H7 (cell line): ENCODE data around the gene PIGP. TPM values are rescaled to one million over a fixed set of nuclear protein-coding genes. Genes with fewer than 3 reads are reported as not detected.

ENCODE experiments used
- DNase-seq: peaks from one replicate; pipeline ENCODE4 v3.0.0; 2012
- H3K27me3 ChIP-seq: 2 replicates; pipeline ENCODE4 v1.6.0; 2011; ENCODE audit warnings: mild to moderate bottlenecking, low read length; ENCODE audit not compliant: control insufficient read depth, insufficient read depth
- H3K36me3 ChIP-seq: replicated peaks from 2 replicates; pipeline ENCODE4 v1.5.1; 2011; ENCODE audit warnings: low read length; ENCODE audit not compliant: control insufficient read depth, insufficient read depth
- H3K4me3 ChIP-seq: 2 replicates; pipeline ENCODE4 v1.5.1; 2011; ENCODE audit warnings: low read depth, mild to moderate bottlenecking, control low read depth, low read length, moderate library complexity; ENCODE audit not compliant: insufficient read depth
- total RNA-seq: library from RNA; depleted of rRNA; stranded (reverse); fragments of >200 nt; shearing (Covaris generic); gene quantifications from 2 replicates; pipeline ENCODE4 v1.2.3, GENCODE V29; 2014

Gene PIGP
- total RNA-seq, 1 experiment from 2014 or later = 7.9 TPM

DNA sequence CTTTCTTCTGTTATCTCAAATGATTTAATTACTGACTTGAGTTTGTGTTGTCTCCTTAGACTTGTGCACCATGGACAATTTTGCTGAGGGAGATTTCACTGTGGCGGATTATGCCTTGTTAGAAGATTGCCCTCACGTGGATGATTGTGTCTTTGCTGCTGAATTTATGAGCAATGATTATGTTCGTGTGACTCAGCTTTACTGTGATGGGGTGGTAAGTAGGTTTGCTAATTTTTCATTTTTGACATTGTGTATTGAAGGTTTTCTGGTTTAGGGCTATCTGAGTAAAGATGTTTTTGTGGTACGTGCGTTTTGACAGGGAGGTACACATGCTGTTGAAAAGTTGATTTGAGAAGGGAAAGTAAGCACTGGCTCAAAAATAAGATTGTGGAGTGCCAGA is 14.3 kb upstream of the PIGP start:
- Histone ChIP-seq H3K27me3 (no peaks in the 10 kb centered on the region), H3K36me3 (no peaks in the 10 kb centered on the region), H3K4me3 (no peak overlapping the region)
- DNase-seq = no peak

DNA sequence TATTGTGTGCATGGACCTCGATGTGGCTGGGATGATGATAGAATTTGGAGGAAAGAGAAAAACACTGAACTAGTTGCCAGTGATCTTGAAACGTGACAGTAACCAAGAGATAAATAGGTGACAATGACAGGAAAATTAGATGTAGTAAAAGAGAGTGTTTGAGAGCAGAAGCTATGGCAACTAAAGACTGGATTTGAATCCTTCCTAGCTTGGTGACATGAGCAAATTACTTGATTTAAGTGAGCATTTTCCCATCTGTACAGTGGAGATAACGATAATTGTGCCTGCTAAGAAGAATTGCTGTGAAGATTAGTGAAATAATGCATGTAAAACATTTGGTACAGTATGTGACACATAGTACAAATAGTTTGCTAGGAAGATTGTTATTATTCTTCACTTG is 12.9 kb upstream of the PIGP start:
- H3K4me3 ChIP-seq = no peak overlapping the region
- no peaks in the 10 kb centered on the region for H3K27me3 ChIP-seq
- DNase-seq = no peak
- H3K36me3 ChIP-seq = no peaks in the 10 kb centered on the region

- Histone ChIP-seq H3K36me3 (no peaks in the 10 kb centered on the region), H3K27me3 (no peaks in the 10 kb centered on the region), H3K4me3 (no peak overlapping the region)
These were observed 10.1 kb upstream of the PIGP start for GRCh38 chr21:37082856-37083528.

GRCh38 chr21:37082375-37082774 is 9.5 kb upstream of the PIGP start:
- no peak overlapping the region for H3K4me3 ChIP-seq
- DNase-seq = no peak
- H3K27me3 ChIP-seq = no peaks in the 10 kb centered on the region
- H3K36me3 ChIP-seq = no peaks in the 10 kb centered on the region

More at GRCh38 chr21:37082856-37083528, 10.1 kb upstream of the PIGP start:
- DNase-seq = no peak

DNA sequence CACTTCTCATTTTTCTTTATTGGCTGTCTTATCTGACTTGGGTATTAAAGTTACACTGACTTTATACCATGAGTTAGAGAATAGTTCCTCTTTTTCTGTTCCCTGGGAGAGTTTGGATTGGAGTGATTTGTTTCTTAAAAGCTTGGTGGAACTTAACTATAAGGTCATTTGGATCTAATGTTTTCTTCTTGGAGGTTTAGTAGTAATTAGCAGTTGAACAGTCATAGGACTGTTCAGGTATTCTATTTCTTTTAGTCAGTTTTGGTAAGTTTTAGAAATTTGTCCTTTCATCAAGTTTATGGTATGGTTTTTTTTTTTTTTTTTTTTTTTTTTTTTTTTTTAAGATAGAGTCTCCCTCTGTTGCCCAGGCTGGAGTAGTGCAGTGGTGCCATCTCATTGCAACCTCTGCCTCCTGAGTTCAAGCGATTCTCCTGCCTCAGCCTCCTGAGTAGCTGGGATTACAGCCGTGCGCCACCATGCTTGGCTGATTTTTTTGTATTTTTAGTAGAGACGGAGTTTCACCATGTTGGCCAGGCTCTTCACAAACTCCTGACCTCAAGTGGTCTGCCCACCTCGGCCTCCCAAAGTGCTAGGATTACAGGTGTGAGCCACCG is 6.4 kb upstream of the PIGP start:
- Histone ChIP-seq H3K4me3 (no peak overlapping the region), H3K36me3 (no peaks in the 10 kb centered on the region), H3K27me3 (peaks cover 12% of the 10 kb centered on the region)
- DNase-seq = no peak

GRCh38 chr21:37077403-37077802 is 4.5 kb upstream of the PIGP start:
- Histone ChIP-seq H3K4me3 (no peak overlapping the region), H3K27me3 (peaks cover 23% of the 10 kb centered on the region), H3K36me3 (no peaks in the 10 kb centered on the region)
- no peak for DNase-seq

DNA sequence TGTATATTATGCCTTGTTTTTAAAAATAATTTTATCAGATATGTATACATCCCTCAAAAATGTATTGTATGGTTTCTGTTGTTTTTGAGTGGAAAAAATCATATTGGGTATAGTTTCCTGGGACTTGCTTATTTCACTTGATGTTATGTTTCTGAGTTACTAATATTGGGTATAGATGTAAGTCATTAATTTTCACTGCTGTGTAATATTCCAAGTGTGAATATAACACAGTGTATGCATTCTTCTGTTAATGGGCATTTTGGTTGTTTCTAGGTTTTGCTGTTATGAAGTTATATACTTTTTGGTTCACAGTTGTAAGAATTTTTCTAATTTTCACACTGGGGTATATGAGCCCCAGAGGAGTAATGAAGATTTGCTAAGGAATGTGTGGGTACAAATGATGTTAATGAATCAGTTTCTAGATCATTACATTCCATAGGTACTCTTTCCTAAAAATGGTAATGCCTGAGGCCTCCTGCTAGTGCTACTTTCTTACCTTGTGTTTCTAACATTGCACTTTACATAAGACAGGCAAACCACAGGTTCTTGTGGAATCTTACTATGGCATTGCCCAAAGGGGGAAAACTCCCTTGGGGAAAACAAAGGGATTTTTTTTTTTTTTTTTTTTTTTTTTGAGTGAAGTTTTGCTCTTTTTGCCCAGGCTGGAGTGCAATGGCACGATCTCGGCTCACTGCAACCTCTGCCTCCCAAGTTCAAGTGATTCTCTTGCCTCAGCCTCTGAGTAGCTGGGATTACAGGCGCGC is 3.4 kb upstream of the PIGP start:
- Histone ChIP-seq H3K36me3 (no peaks in the 10 kb centered on the region), H3K27me3 (peaks cover 28% of the 10 kb centered on the region), H3K4me3 (no peak overlapping the region)
- no peak for DNase-seq

DNA sequence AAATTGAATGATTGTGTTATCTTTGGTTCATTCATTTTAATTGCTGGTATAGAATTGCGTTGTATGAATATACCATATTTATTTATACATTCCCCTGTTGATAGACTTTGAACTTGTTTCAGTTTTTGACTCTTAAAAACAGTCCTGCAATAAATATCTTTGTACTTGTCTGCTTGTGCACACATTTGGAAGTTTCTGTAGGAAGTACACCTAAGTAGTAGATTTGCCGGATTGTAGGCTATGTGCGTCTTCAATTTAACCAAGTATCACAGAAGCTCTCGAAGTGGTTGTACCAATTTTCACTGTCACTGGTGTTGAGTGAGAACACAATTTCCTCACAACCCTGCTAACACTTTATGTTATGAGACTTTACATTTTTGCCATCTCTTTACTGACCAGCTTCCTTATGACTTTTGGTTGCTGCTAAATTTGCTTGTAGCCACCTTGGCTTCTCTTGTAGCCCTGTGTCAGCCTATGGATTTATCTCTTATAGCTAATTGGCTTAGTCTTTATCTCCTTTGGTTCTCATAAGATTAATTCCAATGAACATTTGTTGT is 2.4 kb upstream of the PIGP start:
- Histone ChIP-seq H3K27me3 (peaks cover 28% of the 10 kb centered on the region), H3K4me3 (no peak overlapping the region), H3K36me3 (no peaks in the 10 kb centered on the region)
- DNase-seq = no peak

DNA sequence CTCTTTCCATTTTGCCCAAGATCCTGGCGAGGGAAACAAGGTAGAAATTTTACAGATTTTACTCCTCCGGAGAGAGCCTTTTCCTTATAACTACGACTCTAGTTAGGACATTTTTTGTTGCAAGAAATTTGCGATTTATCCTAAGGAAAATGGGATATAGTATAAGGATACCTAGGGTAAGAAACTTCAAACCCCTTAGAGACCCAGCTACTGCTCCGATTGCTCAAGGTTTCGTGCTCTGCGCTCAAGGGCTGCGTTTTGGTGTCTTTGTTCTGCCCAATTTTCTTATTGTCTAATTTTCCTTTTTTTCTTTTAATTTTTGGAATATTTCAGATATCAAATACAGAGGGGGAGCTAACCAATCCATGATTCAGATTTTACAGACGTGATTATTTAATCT is 1.7 kb upstream of the PIGP start:
- no peak for DNase-seq
- Histone ChIP-seq H3K4me3 (peak overlapping the region; percentile 85), H3K36me3 (no peaks in the 10 kb centered on the region), H3K27me3 (peaks cover 28% of the 10 kb centered on the region)

DNA sequence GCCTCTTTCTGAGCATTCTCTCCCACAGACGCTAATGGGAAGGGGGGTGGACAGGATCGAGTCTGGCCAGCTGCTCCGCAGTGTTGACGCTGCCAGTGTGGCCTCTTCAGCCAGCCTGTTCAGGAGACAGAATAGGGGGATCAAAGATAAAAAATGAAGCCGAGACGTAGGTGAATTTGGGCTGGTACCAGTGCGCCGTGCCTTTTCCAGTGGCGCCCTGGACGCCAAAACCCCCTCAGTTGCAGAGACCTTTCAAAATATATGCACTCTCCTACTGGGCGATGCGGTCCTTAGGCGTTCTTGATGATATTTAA is 1.3 kb upstream of the PIGP start:
- peaks cover 28% of the 10 kb centered on the region for H3K27me3 ChIP-seq
- H3K4me3 ChIP-seq = peak overlapping the region; percentile 85
- peak; percentile 36 for DNase-seq
- H3K36me3 ChIP-seq = no peaks in the 10 kb centered on the region; the same call in 1 of the 2 replicates

DNA sequence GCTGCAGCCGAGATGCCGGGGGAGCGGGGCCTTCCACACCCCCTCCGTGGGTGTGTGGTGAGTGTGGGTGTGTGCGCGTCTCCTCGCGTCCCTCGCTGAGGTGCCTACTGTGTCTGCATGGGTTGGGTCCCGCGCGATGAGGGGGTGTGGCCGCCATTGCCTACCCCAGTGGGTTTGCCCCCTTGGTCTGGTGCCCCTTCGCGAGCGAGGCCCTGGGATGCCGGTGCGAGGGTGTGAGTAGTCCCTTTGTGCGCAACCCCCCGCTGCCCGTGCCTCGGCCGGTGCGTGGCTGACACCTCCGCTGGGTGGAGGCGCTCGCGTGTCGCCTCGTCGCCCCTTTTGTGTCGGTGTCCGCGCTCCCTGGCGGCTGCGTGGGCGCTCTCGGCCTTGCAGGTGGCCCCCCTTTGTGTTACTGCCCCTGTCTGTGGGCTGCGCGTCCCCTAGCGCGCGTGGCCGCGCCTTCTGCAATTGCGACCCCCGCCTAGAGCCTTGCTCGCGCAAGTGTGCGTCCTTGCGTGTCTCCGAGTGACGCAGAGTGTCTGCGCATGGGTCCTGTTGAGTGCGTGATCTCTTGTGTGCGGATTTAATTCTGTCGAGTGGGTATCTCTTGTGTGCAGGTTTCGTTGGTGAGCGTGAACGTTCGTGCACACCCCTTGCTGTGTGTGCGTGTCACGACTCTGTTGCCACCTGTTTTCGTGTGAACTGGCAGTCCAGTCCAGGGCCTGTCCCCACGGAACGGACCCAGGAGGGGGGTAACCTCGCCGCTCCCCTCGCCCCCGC is 736 bp upstream of the PIGP start:
- H3K36me3 ChIP-seq = no peaks in the 10 kb centered on the region; the same call in 1 of the 2 replicates
- H3K4me3 ChIP-seq = peak overlapping the region; percentile 85
- H3K27me3 ChIP-seq = peaks cover 28% of the 10 kb centered on the region
- DNase-seq = no peak

- H3K4me3 ChIP-seq = peak overlapping the region; percentile 85
- H3K27me3 ChIP-seq = peaks cover 28% of the 10 kb centered on the region
- peak; percentile 80 for DNase-seq
- H3K36me3 ChIP-seq = no peaks in the 10 kb centered on the region; the same call in 1 of the 2 replicates
These were observed 440 bp downstream of the PIGP start for GRCh38 chr21:37072274-37072987.

GRCh38 chr21:37071561-37072273 is 1.2 kb downstream of the PIGP start:
- DNase-seq = peak; percentile 16
- H3K36me3 ChIP-seq = no peaks in the 10 kb centered on the region; the same call in 1 of the 2 replicates
- peak overlapping the region; percentile 85 for H3K4me3 ChIP-seq
- peaks cover 28% of the 10 kb centered on the region for H3K27me3 ChIP-seq
